ENCODE results near the gene ADAMTS14.

- TF ChIP-seq CTCF (IDR thresholded peaks at IDR 0.05) (no peak), EP300 (IDR thresholded peaks at IDR 0.05) (no peak), POLR2A (IDR thresholded peaks at IDR 0.05) (no peak)
Measured at GRCh38 chr10:70735161-70735560, 62.9 kb downstream of the ADAMTS14 start.

Measured in tibial nerve (tissue), 4 donors.